SK-N-SH treated with all-trans-retinoic acid at 6 μM for 48 hours (cell line): ENCODE measurements around the gene SPEN.

Experiments
- ESRRG ChIP-seq: fragments of 250-450 bp; sonication (Bioruptor Pico); IDR thresholded peaks from 2 replicates; pipeline ENCODE4 v1.6.1; 2021; ENCODE audit warnings: mild to moderate bottlenecking
- GLIS3 ChIP-seq: fragments of 250-450 bp; sonication (Bioruptor Pico); IDR thresholded peaks from 2 replicates; pipeline ENCODE4 v1.5.0; 2020; ENCODE audit warnings: mild to moderate bottlenecking, moderate library complexity
- RARB ChIP-seq: fragments of 250-450 bp; sonication (Bioruptor Pico); IDR thresholded peaks from 2 replicates; pipeline ENCODE4 v1.8.0; 2021; ENCODE audit warnings: mild to moderate bottlenecking, moderate library complexity
- TSHZ2 ChIP-seq: fragments of 250-450 bp; sonication (Bioruptor Pico); IDR thresholded peaks from 2 replicates; pipeline ENCODE4 v1.5.0; 2020; ENCODE audit warnings: mild to moderate bottlenecking, moderate library complexity
- ZFP30 ChIP-seq: fragments of 450-650 bp; formaldehyde crosslinking; IDR thresholded peaks from 2 replicates; pipeline ENCODE4 v1.5.0; 2022; ENCODE audit warnings: mild to moderate bottlenecking, moderate library complexity
- TF ChIP-seq, protein P1 (sequence below): fragments of 250-450 bp; sonication (Bioruptor Pico); IDR thresholded peaks from 2 replicates; pipeline ENCODE4 v1.8.0; 2021; ENCODE audit warnings: low read depth, mild to moderate bottlenecking, moderate library complexity, borderline replicate concordance
- TF ChIP-seq, protein P2 (sequence below): fragments of 250-450 bp; sonication (Bioruptor Pico); IDR thresholded peaks from 2 replicates; pipeline ENCODE4 v1.8.0; 2020; ENCODE audit warnings: mild to moderate bottlenecking, moderate library complexity, borderline replicate concordance

DNA sequence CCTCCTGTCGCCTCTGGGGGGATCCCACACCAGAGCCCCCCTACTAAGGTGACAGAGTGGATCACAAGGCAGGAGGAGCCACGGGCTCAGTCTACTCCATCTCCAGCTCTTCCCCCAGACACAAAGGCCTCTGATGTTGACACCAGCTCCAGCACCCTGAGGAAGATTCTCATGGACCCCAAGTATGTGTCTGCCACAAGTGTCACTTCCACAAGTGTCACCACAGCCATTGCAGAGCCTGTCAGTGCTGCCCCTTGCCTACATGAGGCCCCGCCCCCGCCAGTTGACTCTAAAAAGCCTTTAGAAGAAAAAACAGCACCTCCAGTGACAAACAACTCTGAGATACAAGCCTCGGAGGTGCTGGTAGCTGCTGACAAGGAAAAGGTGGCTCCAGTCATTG lies 86.2 kb downstream of the SPEN start:
- no peak for TF ChIP-seq ESRRG (CRISPR knock-in tag)
- no peak for TF ChIP-seq TSHZ2 (CRISPR knock-in tag)
- TF ChIP-seq, protein P1, sequence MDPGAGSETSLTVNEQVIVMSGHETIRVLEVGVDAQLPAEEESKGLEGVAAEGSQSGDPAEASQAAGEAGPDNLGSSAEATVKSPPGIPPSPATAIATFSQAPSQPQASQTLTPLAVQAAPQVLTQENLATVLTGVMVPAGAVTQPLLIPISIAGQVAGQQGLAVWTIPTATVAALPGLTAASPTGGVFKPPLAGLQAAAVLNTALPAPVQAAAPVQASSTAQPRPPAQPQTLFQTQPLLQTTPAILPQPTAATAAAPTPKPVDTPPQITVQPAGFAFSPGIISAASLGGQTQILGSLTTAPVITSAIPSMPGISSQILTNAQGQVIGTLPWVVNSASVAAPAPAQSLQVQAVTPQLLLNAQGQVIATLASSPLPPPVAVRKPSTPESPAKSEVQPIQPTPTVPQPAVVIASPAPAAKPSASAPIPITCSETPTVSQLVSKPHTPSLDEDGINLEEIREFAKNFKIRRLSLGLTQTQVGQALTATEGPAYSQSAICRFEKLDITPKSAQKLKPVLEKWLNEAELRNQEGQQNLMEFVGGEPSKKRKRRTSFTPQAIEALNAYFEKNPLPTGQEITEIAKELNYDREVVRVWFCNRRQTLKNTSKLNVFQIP (CRISPR knock-in tag), result no peak
- TF ChIP-seq GLIS3 (CRISPR knock-in tag), result no peak
- TF ChIP-seq, protein P2, sequence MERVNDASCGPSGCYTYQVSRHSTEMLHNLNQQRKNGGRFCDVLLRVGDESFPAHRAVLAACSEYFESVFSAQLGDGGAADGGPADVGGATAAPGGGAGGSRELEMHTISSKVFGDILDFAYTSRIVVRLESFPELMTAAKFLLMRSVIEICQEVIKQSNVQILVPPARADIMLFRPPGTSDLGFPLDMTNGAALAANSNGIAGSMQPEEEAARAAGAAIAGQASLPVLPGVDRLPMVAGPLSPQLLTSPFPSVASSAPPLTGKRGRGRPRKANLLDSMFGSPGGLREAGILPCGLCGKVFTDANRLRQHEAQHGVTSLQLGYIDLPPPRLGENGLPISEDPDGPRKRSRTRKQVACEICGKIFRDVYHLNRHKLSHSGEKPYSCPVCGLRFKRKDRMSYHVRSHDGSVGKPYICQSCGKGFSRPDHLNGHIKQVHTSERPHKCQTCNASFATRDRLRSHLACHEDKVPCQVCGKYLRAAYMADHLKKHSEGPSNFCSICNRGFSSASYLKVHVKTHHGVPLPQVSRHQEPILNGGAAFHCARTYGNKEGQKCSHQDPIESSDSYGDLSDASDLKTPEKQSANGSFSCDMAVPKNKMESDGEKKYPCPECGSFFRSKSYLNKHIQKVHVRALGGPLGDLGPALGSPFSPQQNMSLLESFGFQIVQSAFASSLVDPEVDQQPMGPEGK (CRISPR knock-in tag), result no peak
- TF ChIP-seq ZFP30 (CRISPR knock-in tag), result no peak
- no peak for TF ChIP-seq RARB (CRISPR knock-in tag)
